PC-3 (cell line): ENCODE results near the gene FLCN. TPM values are rescaled to one million over a fixed set of nuclear protein-coding genes. Genes with fewer than 3 reads are reported as not detected.

Experiments
- ATAC-seq: fragments of 200-7000 bp; cut with Tn5 transposase; 2 replicates; pipeline ENCODE4 v1.9.1; 2020; ENCODE audit warnings: mild to moderate bottlenecking, moderate library complexity
- BruUV-seq: library from RNA; stranded (reverse); fragments of 400-500 nt; replicated peaks from 2 replicates; lab custom pipeline; 2021; lab: Mats Ljungman, UMichigan
- CTCF ChIA-PET: fragments of 300-600 bp; sonication (Branson Sonifier 250); formaldehyde crosslinking; loops from one replicate; lab custom pipeline; 2022; ENCODE audit warnings: antibody characterized with exemption; lab: Charles Lee
- POLR2A ChIA-PET: fragments of 300-600 bp; sonication (Branson Sonifier 250); formaldehyde crosslinking; loops from one replicate; lab custom pipeline; 2022; ENCODE audit warnings: antibody characterized with exemption; ENCODE audit not compliant: unreplicated experiment; lab: Charles Lee
- DNase-seq: peaks from one replicate; pipeline ENCODE4 v3.0.0-alpha.2; 2015
- H2AFZ ChIP-seq: fragments of 300-600 bp; sonication (generic); 2 replicates; pipeline ENCODE4 v1.6.0; 2016; ENCODE audit warnings: antibody characterized with exemption, low read length
- H3F3A ChIP-seq: fragments of 300-600 bp; sonication (generic); one replicate; pipeline ENCODE4 v1.6.0; 2017; ENCODE audit warnings: antibody characterized with exemption, low read length, control low read depth, mild to moderate bottlenecking; ENCODE audit not compliant: unreplicated experiment
- H3K27ac ChIP-seq: fragments of 300-600 bp; sonication (generic); 2 replicates; pipeline ENCODE4 v1.5.1; 2016; ENCODE audit warnings: mild to moderate bottlenecking, low read length
- H3K27me3 ChIP-seq: fragments of 300-600 bp; sonication (generic); 2 replicates; pipeline ENCODE4 v1.6.1; 2016; ENCODE audit warnings: low read length, mixed read lengths
- H3K36me3 ChIP-seq: fragments of 300-600 bp; sonication (generic); 2 replicates; pipeline ENCODE4 v1.6.1; 2016; ENCODE audit warnings: low read depth, mixed run types, low read length, mixed read lengths
- H3K4me1 ChIP-seq: fragments of 300-600 bp; sonication (generic); 2 replicates; pipeline ENCODE4 v1.5.1; 2016; ENCODE audit warnings: low read length; ENCODE audit not compliant: insufficient read depth
- H3K4me2 ChIP-seq: fragments of 300-600 bp; sonication (generic); 2 replicates; pipeline ENCODE4 v1.6.0; 2016; ENCODE audit warnings: low read length
- H3K4me3 ChIP-seq: fragments of 300-600 bp; sonication (generic); 2 replicates; pipeline ENCODE4 v1.5.1; 2016; ENCODE audit warnings: mild to moderate bottlenecking, low read length, mixed read lengths
- H3K79me2 ChIP-seq: fragments of 300-600 bp; sonication (generic); 2 replicates; pipeline ENCODE4 v1.6.1; 2017; ENCODE audit warnings: low read length, mixed read lengths
- H3K9ac ChIP-seq: fragments of 300-600 bp; sonication (generic); 2 replicates; pipeline ENCODE4 v1.6.0; 2016; ENCODE audit warnings: mild to moderate bottlenecking, low read length
- H3K9me2 ChIP-seq: fragments of 300-600 bp; sonication (generic); replicated peaks from 2 replicates; pipeline ENCODE4 v1.6.1; 2016; ENCODE audit warnings: mixed run types, low read length, mixed read lengths
- H3K9me3 ChIP-seq: fragments of 300-600 bp; sonication (generic); 2 replicates; pipeline ENCODE4 v1.6.1; 2016; ENCODE audit warnings: low read length, mixed read lengths
- H4K20me1 ChIP-seq: fragments of 300-600 bp; sonication (generic); 2 replicates; pipeline ENCODE4 v1.6.1; 2016; ENCODE audit warnings: low read length, mixed read lengths
- EZH2 ChIP-seq: fragments of 300-600 bp; sonication (generic); IDR thresholded peaks from one replicate; pipeline ENCODE4 v1.6.1; 2017; ENCODE audit warnings: antibody characterized with exemption, mild to moderate bottlenecking, low read length; ENCODE audit not compliant: unreplicated experiment
- EZH2phosphoT487 ChIP-seq: fragments of 300-600 bp; sonication (generic); IDR thresholded peaks from 2 replicates; pipeline ENCODE4 v1.6.1; 2018; ENCODE audit warnings: mild to moderate bottlenecking, antibody characterized with exemption, low read length, borderline replicate concordance
- intact Hi-C: fragments of 100-400 bp; cut with micrococcal nuclease; formaldehyde crosslinking; loops from 2 replicates; pipeline ENCODE4 v1.9.0; 2023
- total RNA-seq: library from RNA; depleted of rRNA; stranded (reverse); fragments of >200 nt; gene quantifications from 2 replicates; pipeline ENCODE4 v1.2.3, GENCODE V29; 2014
- TF ChIP-seq, protein P1 (sequence below): fragments of 300-600 bp; sonication (generic); conservative IDR thresholded peaks from 2 replicates; pipeline ENCODE4 v1.5.1; 2017; ENCODE audit warnings: antibody characterized with exemption, low read depth, mild to moderate bottlenecking, low read length

FLCN gene
- total RNA-seq, 1 experiment from 2014 or later = 30.8 TPM

DNA sequence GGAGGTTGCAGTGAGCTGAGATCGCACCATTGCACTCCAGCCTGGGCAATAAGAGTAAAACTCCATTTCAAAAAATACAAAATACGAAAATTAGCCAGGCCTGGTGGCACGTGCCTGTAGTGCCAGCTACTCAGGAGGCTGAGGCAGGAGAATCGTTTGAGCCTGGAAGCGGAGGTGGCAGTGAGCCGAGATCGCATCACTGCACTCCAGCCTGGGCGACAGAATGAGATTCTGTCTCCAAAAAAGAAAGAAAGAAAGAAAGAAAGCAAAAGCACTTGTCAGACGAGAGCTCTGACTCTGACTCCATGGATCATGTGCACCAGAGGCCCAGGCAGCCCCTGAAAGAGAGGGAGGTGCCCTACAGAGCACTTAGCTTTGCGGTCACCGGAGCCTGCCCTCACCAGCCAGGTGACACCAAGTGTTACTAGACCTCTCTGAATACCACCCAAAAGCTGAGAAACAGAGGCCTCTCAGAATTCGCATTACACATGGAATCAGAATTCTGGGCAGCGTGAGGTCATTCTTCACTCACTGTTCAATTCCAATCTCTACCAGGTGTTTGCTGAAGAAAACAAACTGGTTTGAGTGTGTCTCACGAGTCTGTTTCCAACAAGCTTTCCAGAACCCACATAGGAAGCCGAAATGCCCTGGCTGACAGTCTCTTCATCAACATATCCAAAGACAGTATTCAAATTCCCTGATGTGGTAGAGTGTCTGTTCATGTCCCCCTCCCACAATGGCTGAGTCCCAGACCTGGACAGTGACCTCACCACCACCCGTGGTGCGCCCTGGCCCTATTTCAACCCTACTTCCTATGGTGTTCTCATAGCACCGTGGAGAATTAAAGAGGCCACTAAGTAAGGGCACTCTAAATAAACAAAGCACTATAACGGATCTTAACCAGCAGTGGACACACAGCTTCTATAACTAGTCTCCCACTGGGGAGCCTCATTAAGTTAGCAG is 1.5 kb downstream of the FLCN start:
- TF ChIP-seq EZH2 (no peak), EZH2phosphoT487 (no peak)
- ATAC-seq = peak; percentile 20
- ChIA-PET POLR2A (interaction anchor here (0.6 kb wide), 2 partner anchors 11 to 46 kb away, joined by 3 to 7 read pairs; partner anchors contain the start of gene COPS3), CTCF (no interaction called here)
- peak overlapping the region; percentile 97 for H3K4me2 ChIP-seq
- H3F3A ChIP-seq = no peaks in the 10 kb centered on the region
- peaks cover 48% of the 10 kb centered on the region for H3K79me2 ChIP-seq
- no peaks in the 10 kb centered on the region for H3K9me2 ChIP-seq
- peak overlapping the region; percentile 93 for H3K4me3 ChIP-seq
- H2AFZ ChIP-seq = peak overlapping the region; percentile 1; the same call in 1 of the 2 replicates
- intact Hi-C loops = loop anchor here (2.0 to 5.0 kb wide), 2 partner anchors 47 to 85 kb away; partner anchors contain the start of gene COPS3
- peaks cover 8% of the 10 kb centered on the region; the same call in 1 of the 2 replicates for H4K20me1 ChIP-seq
- peaks cover 3% of the 10 kb centered on the region; the same call in 1 of the 2 replicates for H3K36me3 ChIP-seq
- no TSS peak for BruUV-seq
- no peaks in the 10 kb centered on the region for H3K9me3 ChIP-seq
- 0 out of 2 replicates have a peak overlapping the region, but pooled peaks have one; percentile 0 for H3K27ac ChIP-seq
- no peaks in the 10 kb centered on the region for H3K27me3 ChIP-seq
- peaks cover 11% of the 10 kb centered on the region for H3K4me1 ChIP-seq
- DNase-seq = peak; percentile 65
- H3K9ac ChIP-seq = peak overlapping the region; percentile 12; the same call in 1 of the 2 replicates

DNA sequence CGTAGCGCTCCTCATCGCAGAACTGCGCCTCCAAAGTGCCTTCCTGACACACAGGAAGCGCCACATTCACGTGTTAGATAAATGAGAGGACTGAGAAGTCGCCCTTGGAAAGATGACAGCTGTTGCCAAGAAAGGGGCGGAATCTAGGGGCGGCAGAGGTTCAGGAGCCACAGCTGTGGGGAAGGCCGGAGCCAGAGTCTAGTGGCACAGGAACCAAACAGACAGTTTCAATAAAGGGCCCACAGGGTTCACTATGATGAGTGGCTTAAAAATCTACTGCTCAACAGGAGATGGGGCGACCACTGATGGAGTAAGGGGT is 4.7 kb downstream of the FLCN start:
- POLR2A ChIA-PET = no interaction called here
- Histone ChIP-seq H3K9me2 (no peaks in the 10 kb centered on the region), H3K9me3 (no peaks in the 10 kb centered on the region), H3K4me3 (no peak overlapping the region), H3K9ac (no peak overlapping the region), H3K27me3 (no peaks in the 10 kb centered on the region), H3K4me2 (no peak overlapping the region), H2AFZ (no peak overlapping the region), H3K4me1 (peaks cover 11% of the 10 kb centered on the region), H3K36me3 (peaks cover 21% of the 10 kb centered on the region; the same call in 1 of the 2 replicates), H3K27ac (no peak overlapping the region), H4K20me1 (peaks cover 8% of the 10 kb centered on the region; the same call in 1 of the 2 replicates), H3K79me2 (peaks cover 48% of the 10 kb centered on the region), H3F3A (no peaks in the 10 kb centered on the region)
- no peak for ATAC-seq
- CTCF ChIA-PET = no interaction called here
- TF ChIP-seq, protein P1, sequence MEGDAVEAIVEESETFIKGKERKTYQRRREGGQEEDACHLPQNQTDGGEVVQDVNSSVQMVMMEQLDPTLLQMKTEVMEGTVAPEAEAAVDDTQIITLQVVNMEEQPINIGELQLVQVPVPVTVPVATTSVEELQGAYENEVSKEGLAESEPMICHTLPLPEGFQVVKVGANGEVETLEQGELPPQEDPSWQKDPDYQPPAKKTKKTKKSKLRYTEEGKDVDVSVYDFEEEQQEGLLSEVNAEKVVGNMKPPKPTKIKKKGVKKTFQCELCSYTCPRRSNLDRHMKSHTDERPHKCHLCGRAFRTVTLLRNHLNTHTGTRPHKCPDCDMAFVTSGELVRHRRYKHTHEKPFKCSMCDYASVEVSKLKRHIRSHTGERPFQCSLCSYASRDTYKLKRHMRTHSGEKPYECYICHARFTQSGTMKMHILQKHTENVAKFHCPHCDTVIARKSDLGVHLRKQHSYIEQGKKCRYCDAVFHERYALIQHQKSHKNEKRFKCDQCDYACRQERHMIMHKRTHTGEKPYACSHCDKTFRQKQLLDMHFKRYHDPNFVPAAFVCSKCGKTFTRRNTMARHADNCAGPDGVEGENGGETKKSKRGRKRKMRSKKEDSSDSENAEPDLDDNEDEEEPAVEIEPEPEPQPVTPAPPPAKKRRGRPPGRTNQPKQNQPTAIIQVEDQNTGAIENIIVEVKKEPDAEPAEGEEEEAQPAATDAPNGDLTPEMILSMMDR = no peak
- TF ChIP-seq EZH2phosphoT487 (no peak), EZH2 (no peak)
- no TSS peak for BruUV-seq
- DNase-seq = no peak
- intact Hi-C loops = no loop called here

DNA sequence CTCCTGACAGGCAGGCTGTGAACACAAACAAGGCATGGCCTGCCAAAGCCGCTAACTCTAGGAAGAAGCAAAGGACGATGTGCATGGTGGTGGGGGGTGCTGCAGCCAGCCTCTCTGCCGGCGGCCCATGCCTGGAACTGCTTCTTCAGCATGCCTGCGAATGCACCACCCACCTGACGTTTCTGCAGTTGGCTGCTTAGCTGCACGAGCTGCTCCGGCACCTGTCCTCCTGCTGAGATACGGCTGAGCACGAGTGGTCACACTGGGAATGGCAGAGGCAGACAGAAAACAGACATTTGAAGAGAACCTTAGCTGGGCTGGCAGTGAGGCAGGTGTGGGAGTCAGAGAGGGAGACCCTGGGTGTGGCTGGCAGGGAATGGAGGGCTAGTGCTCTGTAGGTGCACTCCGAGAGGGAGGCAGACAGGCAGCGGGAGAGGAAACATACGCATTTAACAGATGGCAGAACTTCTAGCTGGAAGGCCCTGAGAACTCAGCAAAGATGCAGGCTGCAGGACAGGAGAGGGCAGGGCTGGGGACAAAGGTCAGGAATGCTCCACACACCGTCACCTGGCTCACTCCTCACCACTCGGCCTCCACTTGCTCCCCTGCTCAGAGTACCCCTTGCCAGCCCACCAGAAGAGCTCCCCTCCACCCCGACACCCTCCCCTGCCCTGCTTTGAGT is 5.2 kb downstream of the FLCN start:
- TF ChIP-seq EZH2 (no peak), EZH2phosphoT487 (no peak)
- TF ChIP-seq, protein P1 = no peak
- H3K79me2 ChIP-seq = peaks cover 44% of the 10 kb centered on the region
- peaks cover 11% of the 10 kb centered on the region for H3K4me1 ChIP-seq
- no TSS peak for BruUV-seq
- no peaks in the 10 kb centered on the region for H3K9me2 ChIP-seq
- CTCF ChIA-PET = no interaction called here
- H3F3A ChIP-seq = no peaks in the 10 kb centered on the region
- DNase-seq (no peak), ATAC-seq (no peak)
- H3K4me3 ChIP-seq = no peak overlapping the region
- peaks cover 26% of the 10 kb centered on the region for H3K36me3 ChIP-seq
- peaks cover 8% of the 10 kb centered on the region; the same call in 1 of the 2 replicates for H4K20me1 ChIP-seq
- intact Hi-C loops = no loop called here
- H3K9ac ChIP-seq = no peak overlapping the region
- H3K27ac ChIP-seq = no peak overlapping the region
- POLR2A ChIA-PET = no interaction called here
- H3K9me3 ChIP-seq = no peaks in the 10 kb centered on the region
- no peak overlapping the region for H2AFZ ChIP-seq
- no peak overlapping the region for H3K4me2 ChIP-seq
- no peaks in the 10 kb centered on the region for H3K27me3 ChIP-seq
